Subcutaneous adipose tissue (tissue), 4 donors: Measurements from ENCODE around the gene GAL3ST1. TPM values are rescaled to one million over a fixed set of nuclear protein-coding genes. Genes with fewer than 3 reads are reported as not detected.

Source experiments
- CTCF ChIP-seq: fragments of 450-650 bp; IDR thresholded peaks from one replicate; pipeline ENCODE4 v1.5.1; 2016; ENCODE audit warnings: low read depth, mild to moderate bottlenecking, control low read depth, antibody characterized with exemption, moderate library complexity
- total RNA-seq, 4 donors: library from RNA; depleted of rRNA; stranded (reverse); fragments of >200 nt; gene quantifications; one replicate each; pipeline ENCODE4 v1.1.0, GENCODE V29; 2016

Gene GAL3ST1
- total RNA-seq, 4 donors from 2014 or later = 0.66 to 1.0 TPM; not detected in 2

GRCh38 chr22:30547188-30547587, 27.3 kb downstream of the GAL3ST1 start:
- no peak for TF ChIP-seq CTCF

- no peak for TF ChIP-seq CTCF
These were observed 27.8 kb downstream of the GAL3ST1 start, which contains the start of gene SEC14L6 for GRCh38 chr22:30546616-30547015. SEC14L6 (minus strand) TSS chr22:30546741; CDS start chr22:30546682, 59 bp downstream.

DNA sequence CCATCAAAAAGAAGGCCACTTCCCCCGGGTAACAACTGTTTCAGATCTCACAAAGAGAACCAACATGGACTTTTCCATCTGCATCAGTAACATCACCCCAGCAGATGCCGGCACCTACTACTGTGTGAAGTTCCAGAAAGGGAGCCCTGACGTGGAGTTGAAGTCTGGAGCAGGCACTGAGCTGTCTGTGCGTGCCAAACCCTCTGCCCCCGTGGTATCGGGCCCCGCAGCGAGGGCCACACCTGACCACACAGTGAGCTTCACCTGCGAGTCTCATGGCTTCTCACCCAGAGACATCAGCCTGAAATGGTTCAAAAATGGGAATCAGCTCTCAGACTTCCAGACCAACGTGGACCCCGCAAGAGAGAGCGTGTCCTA, 31.7 kb downstream of the GAL3ST1 start:
- TF ChIP-seq CTCF = no peak

DNA sequence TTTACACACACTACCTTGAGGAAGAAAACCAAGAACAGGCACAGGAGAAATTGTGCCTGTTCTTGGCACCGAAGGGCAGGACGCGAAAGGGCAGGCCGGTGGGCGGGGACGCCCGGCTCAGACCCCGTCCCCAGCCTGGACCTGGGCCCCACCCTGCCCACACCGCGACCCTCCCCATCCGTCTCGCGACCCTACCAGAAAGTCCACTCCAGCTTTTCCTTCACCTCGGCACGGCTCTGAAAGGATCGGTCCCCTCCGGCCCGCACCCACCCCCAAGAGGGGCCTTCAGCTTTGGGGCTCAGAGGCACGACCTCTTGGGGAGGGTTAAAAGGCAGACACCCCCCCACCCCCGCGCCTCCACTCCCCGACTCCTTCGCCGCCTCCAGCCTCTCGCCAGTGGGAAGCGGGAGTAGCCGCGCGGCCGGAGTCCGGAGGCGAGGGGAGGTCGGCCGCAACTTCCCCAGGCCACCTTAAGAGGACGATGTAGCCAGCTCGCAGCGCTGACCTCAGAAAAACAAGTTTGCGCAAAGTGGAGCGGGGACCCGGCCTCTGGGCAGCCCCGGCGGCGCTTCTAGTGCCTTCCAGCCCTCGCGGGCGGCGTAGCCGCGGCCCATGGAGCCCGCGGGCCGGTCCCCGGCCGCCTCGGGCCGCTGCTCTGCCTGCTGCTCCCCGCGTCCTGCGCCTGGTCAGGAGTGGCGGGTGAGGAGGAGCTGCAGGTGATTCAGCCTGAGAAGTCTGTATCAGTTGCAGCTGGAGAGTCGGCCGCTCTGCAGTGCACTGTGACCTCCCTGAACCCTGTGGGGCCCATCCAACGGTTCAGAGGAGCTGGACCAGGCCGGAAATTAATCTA, 32.3 kb downstream of the GAL3ST1 start:
- no peak for TF ChIP-seq CTCF

GRCh38 chr22:30539368-30539767, 35.1 kb downstream of the GAL3ST1 start:
- no peak for TF ChIP-seq CTCF

GRCh38 chr22:30538280-30538679, 36.2 kb downstream of the GAL3ST1 start:
- TF ChIP-seq CTCF = no peak

- TF ChIP-seq CTCF = no peak
These were observed 37.3 kb downstream of the GAL3ST1 start for GRCh38 chr22:30537083-30537731.
